ENCODE results near the gene HNRNPM. TPM values are rescaled to one million over a fixed set of nuclear protein-coding genes. Genes with fewer than 3 reads are reported as not detected.

Gene HNRNPM
- total RNA-seq, 2 experiments from 2014 or later = 90.0 to 280 TPM

GRCh38 chr19:8512115-8512967, 67.6 kb downstream of the HNRNPM start:
- ChIA-PET CTCF (ENCODE audit: unreplicated experiment) (interaction anchor here (0.6 kb wide), 1 partner anchor 17 kb away, joined by 3 read pairs; no protein-coding TSS in a partner anchor), POLR2A (interaction anchor here (0.9 to 1.9 kb wide), 2 partner anchors 18 to 159 kb away, joined by 4 to 14 read pairs; no protein-coding TSS in a partner anchor)
- Histone ChIP-seq H3K9me3 (ENCODE audit: low read length) (no peaks in the 10 kb centered on the region), H3K4me2 (ENCODE audit: low read length) (peak overlapping the region; percentile 74), H3K27ac (ENCODE audit: low read depth, low read length, poor library complexity, severe bottlenecking) (peak overlapping the region; percentile 65), H3K36me3 (ENCODE audit: insufficient read depth, low read length) (peaks cover 9% of the 10 kb centered on the region), H3K4me3 (ENCODE audit: low read depth, low read length, poor library complexity, severe bottlenecking) (peak overlapping the region; percentile 69), H4K20me1 (ENCODE audit: insufficient read depth, low read length) (no peaks in the 10 kb centered on the region), H2AFZ (ENCODE audit: low read length) (no peak overlapping the region), H3K79me2 (ENCODE audit: insufficient read depth, low read depth, low read length) (no peaks in the 10 kb centered on the region; the same call in 1 of the 2 replicates), H3K4me1 (ENCODE audit: insufficient read depth, low read length, poor library complexity, severe bottlenecking) (peaks cover 20% of the 10 kb centered on the region), H3K9me2 (ENCODE audit: insufficient read depth, low read length) (no peaks in the 10 kb centered on the region)
- no TSS peak for BruUV-seq (replicated peaks)
- intact Hi-C loops (cut with micrococcal nuclease; ENCODE audit: unreplicated experiment) = loop anchor here (5.0 kb wide), 2 partner anchors 70 to 505 kb away; partner anchors contain the start of gene ELAVL1
- peak; percentile 79 for DNase-seq (ENCODE audit: low spot score)
- TF ChIP-seq EZH2phosphoT487 (IDR thresholded peaks at IDR 0.05; ENCODE audit: borderline replicate concordance, low read depth, low read length) (no peak), CTCF (conservative IDR thresholded peaks at IDR 0.05; ENCODE audit: low read length) (no peak)

GRCh38 chr19:8513036-8513686, 68.4 kb downstream of the HNRNPM start:
- ChIA-PET CTCF (ENCODE audit: unreplicated experiment) (interaction anchor here (1.1 to 1.3 kb wide), 2 partner anchors 67 to 100 kb away, joined by 3 to 8 read pairs; partner anchors contain the start of gene MARCHF2), POLR2A (interaction anchor here (0.5 to 1.9 kb wide), 8 partner anchors 8 to 470 kb away, joined by 3 to 14 read pairs (median 4); no protein-coding TSS in a partner anchor)
- TF ChIP-seq EZH2phosphoT487 (IDR thresholded peaks at IDR 0.05; ENCODE audit: borderline replicate concordance, low read depth, low read length) (no peak), CTCF (conservative IDR thresholded peaks at IDR 0.05; ENCODE audit: low read length) (no peak)
- intact Hi-C loops (cut with micrococcal nuclease; ENCODE audit: unreplicated experiment) = loop anchor here (5.0 kb wide), 2 partner anchors 69 to 506 kb away; partner anchors contain the start of gene ELAVL1
- peak overlapping the region; percentile 73 for H2AFZ ChIP-seq (ENCODE audit: low read length)
- no peaks in the 10 kb centered on the region; the same call in 1 of the 2 replicates for H3K79me2 ChIP-seq (ENCODE audit: insufficient read depth, low read depth, low read length)
- peak overlapping the region; percentile 69 for H3K4me3 ChIP-seq (ENCODE audit: low read depth, low read length, poor library complexity, severe bottlenecking)
- H4K20me1 ChIP-seq (ENCODE audit: insufficient read depth, low read length) = no peaks in the 10 kb centered on the region
- peak overlapping the region; percentile 65 for H3K27ac ChIP-seq (ENCODE audit: low read depth, low read length, poor library complexity, severe bottlenecking)
- peak overlapping the region; percentile 74 for H3K4me2 ChIP-seq (ENCODE audit: low read length)
- peaks cover 9% of the 10 kb centered on the region for H3K36me3 ChIP-seq (ENCODE audit: insufficient read depth, low read length)
- BruUV-seq (replicated peaks) = no TSS peak
- H3K4me1 ChIP-seq (ENCODE audit: insufficient read depth, low read length, poor library complexity, severe bottlenecking) = peaks cover 28% of the 10 kb centered on the region
- no peaks in the 10 kb centered on the region for H3K9me2 ChIP-seq (ENCODE audit: insufficient read depth, low read length)
- no peak for DNase-seq (ENCODE audit: low spot score)
- no peaks in the 10 kb centered on the region for H3K9me3 ChIP-seq (ENCODE audit: low read length)
